ENCODE measurements around the gene HARBI1.

Gene HARBI1

DNA sequence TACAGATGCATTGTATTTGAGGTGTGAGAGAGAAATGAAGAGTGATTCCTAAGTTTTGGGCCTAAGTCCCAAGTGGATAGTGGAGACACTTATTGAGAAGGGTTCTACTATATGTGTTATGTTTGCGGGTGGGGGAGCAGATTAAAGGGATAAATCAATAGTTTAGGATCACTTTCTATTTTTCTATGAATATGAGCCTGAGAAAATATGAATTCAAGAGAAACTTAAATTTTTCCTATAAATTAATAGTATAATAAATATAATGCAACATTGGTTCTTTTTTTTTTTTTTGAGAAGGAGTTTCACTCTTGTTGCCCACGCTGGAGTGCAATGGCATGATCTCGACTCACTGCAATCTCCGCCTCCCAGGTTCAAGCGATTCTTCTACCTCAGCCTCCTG lies 54.5 kb downstream of the HARBI1 start:
- in situ Hi-C loops (cut with MboI; ENCODE audit: low pct_unique_long_range_greater_than_20kb, low sequenced_read_pairs): no loop called here
- no peak for DNase-seq

DNA sequence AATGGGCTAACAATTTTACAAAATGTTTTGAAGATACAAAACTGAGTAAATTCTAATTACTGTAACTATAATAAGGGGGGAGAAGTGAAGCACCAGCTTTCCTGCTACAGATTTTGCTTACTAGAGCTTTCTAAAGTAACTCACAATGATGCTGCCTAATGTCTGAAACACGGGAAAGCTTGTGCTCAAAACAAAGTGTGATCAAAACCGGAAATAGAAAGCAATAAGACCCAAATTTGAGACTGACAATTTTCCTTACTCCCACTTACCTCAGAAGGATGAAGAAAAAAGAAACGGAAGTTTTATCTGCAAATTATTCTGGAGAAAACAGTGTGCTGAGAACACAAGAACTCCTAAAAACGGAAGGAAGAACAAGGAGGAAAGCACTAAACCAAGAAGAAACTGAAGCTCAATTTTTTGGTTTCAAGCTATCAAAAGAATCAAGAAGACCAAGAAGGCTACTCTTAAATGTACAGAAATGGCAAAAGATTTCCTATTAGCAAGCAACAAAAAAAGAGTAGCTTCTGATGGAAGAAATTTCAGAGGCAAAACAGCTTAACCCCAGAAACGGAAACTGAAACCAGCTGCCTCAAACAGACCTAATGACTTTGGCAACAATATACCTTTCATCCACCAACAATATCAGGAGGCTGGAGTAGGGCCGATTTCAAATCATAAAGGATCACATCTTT lies 56.6 kb downstream of the HARBI1 start:
- in situ Hi-C loops (cut with MboI; ENCODE audit: low pct_unique_long_range_greater_than_20kb, low sequenced_read_pairs): no loop called here
- no peak for DNase-seq

DNA sequence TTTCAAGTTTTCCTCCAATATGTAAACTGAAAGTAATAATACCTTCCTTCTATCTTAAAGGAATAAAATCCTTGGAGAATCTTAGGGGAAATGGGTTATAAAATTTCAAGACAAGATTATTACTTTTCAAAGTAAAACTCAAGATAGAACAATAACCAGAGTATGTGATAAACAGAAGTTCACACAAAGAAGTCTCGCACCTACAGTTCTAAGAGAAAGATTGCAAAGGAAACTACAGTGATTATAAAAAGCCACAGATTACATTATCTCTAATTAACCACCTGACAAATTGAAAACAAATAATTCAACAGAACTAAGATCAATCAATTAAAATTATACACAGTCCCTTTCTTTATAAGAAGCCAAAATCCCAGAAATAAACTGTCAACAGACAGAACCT lies 57.2 kb downstream of the HARBI1 start:
- in situ Hi-C loops (cut with MboI; ENCODE audit: low pct_unique_long_range_greater_than_20kb, low sequenced_read_pairs): no loop called here
- DNase-seq: no peak

DNA sequence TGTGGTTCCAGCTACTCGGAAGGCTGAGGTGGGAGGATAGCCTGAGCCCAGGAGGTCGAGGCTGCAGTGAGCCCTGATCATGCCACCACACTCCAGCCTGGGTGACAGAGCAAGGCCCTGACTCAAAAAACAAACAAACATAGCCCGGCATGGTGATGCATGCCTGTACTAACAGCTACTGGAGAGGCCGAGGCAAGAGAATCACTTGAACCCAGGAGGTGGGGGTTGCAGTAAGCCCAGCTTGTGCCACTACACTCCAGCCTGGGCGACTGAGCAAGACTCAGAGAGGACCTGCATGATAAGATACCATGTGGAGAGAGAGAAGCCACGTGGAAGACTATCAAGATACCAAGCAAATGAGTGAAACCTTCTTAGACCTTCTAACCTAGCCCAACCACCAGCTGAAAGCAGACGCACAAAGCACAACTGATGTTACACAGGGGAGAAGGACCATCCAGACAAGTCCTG lies 59.3 kb downstream of the HARBI1 start:
- in situ Hi-C loops (cut with MboI; ENCODE audit: low pct_unique_long_range_greater_than_20kb, low sequenced_read_pairs): no loop called here
- DNase-seq: no peak

DNA sequence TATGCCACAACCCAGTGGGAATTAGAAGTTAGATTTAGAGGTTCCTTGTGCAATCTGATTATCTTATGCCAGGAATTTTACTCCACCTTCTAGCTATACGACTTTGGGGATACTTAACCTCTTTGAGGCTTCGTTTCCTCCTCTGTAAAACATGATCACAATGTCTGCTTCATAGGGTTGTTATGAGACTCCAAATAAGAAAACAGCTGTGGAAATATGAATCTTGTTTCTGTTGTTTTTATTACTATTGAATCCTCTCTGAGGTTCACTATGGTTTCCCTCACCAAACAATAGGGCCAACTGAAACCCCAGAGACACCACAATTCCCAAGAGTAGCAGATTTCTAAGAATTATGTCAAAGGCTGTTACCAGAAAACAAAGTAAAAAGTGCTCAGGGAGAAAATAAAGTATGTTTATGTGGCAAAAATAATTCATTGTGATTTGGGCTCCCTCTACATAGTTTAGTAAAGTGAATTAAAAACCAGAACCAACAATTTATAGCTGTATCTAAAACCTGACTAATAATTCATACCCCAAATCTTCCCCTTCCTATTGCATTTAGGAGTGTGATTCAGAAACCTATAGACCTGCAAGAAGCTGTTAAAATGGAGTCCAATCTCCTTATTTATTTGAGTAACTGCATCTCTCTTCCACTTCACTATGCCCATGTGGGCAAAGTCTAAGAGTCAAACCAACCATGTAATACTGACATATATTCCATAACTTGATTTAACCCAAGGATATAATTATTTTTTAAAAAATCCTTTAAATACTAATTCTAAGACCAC lies 61.6 kb downstream of the HARBI1 start:
- in situ Hi-C loops (cut with MboI; ENCODE audit: low pct_unique_long_range_greater_than_20kb, low sequenced_read_pairs): no loop called here
- DNase-seq: no peak

DNA sequence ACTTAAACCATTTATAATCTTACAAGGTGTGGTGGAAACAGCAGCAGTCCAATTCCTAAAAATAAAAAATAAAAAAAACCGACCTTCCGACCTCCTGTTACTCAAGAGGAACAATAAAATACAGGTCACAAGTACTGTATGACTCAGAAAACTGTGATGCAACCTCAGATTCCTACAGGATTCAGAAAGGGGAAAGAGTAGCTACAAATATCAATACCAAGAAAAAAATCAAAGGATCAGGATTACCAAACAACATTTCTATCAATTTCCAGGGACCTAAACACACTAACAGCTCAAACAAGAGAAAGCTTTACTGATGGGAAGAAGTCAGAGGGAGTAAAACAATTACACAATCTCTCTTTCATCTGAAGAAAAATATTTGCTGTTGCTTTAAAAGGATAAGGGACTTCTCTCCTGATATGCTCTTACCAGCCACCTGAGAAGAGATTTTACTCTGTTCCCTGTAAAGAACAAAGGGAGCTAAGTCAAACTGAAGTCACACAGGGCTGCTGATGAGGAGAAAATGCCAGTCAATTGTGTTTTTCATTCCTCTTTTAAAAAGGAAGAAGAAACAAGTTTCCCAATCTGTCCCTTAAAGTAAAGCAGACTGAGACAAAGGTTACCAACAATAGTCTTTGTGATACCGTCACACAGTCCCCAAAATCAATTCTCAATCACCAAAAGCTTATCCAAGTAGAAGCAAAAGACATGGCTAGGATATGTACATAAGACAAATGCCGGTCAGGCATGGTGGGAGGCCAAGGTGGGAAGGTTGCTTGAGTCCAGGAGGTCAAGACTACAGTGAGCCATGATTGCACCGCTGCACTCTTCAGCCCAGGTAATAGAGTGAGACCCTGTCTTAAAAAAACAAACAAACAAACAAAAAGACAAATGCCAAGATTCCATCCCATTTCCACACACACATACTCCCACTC lies 62.5 kb downstream of the HARBI1 start:
- in situ Hi-C loops (cut with MboI; ENCODE audit: low pct_unique_long_range_greater_than_20kb, low sequenced_read_pairs): no loop called here
- DNase-seq: no peak

DNA sequence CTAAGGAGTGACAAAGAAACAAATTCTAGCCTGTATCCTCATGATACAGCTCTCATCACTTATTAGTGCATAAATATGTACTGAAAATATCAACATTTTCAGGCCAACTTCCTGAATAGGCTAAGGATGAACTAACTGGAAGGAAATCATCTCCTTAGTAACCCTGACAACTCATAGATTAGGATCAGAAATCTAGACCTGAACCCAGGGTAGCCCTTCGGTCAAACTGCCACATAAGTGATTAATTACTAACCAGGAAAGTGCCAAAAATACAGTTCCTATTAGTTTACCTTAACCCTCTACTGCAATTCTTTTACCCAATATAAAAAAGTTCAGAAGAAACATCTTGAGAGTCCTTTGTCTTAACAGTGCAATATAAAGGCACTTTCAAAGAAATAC lies 63.2 kb downstream of the HARBI1 start:
- no peak for DNase-seq
- in situ Hi-C loops (cut with MboI; ENCODE audit: low pct_unique_long_range_greater_than_20kb, low sequenced_read_pairs): no loop called here

Data from KBM-7 (cell line).